ENCODE results near the gene FGFR1OP2. TPM values are rescaled to one million over a fixed set of nuclear protein-coding genes. Genes with fewer than 3 reads are reported as not detected.

Gene FGFR1OP2
- total and polyA plus RNA-seq, 2 of the 8 experiments (the other 6 are each of a cell fraction or from before 2014, with no cell fraction given), result 8.8 to 34.4 TPM

GRCh38 chr12:26929590-26929989 lies 8.7 kb upstream of the FGFR1OP2 start:
- H2BK20ac ChIP-seq (ENCODE audit: low read length), result no peak overlapping the region
- no peak overlapping the region for H4K91ac ChIP-seq (replicated peaks; ENCODE audit: insufficient read length, low read length)
- no peak overlapping the region for H4K8ac ChIP-seq (ENCODE audit: extremely low read depth, insufficient read depth, low read length)
- no peak overlapping the region for H3K4me3 ChIP-seq (ENCODE audit: extremely low read depth in 1 of 4, insufficient read depth in 2 of 4, low read depth in 3 of 4, low read length in 4 of 4)
- no peak overlapping the region for H3K18ac ChIP-seq (ENCODE audit: extremely low read depth, low read length)
- no peak overlapping the region for H4K5ac ChIP-seq (ENCODE audit: insufficient read length, low read depth, low read length)
- no peak overlapping the region for H2BK12ac ChIP-seq (ENCODE audit: low read depth, low read length)
- peaks cover 0 to 3% of the 10 kb centered on the region in 2 experiments for H4K20me1 ChIP-seq (replicated peaks in 1 of 2; ENCODE audit: control insufficient read depth in 1 of 2, insufficient read depth in 2 of 2, low read length in 2 of 2)
- WGBS, 2 experiments (ENCODE audit: extremely low coverage in 1 of 2, insufficient coverage in 1 of 2, insufficient read length in 1 of 2, insufficient replicate concordance in 2 of 2, low coverage in 1 of 2, low lambda C conversion rate in 2 of 2, missing lambda C conversion rate in 1 of 2), result 91% methylated on average over 2 of the region's 2 CpGs; no CpG with 5 or more reads in 1 of the 2 experiments
- ChIA-PET CTCF (ENCODE audit: partially characterized antibody) (interaction anchor here (0.7 kb wide), 1 partner anchor 158 kb away, joined by 5 read pairs; no protein-coding TSS in a partner anchor), POLR2A (ENCODE audit: partially characterized antibody) (no interaction called here)
- no peak for DNase-seq (ENCODE audit: low read depth in 1 of 2, low spot score in 2 of 2)
- H3K23me2 ChIP-seq (ENCODE audit: low read depth, low read length), result no peaks in the 10 kb centered on the region
- H3K27me3 ChIP-seq (replicated peaks in 1 of 4; ENCODE audit: control insufficient read depth in 3 of 4, extremely low read depth in 1 of 4, insufficient read depth in 3 of 4, low read length in 3 of 4), result peaks cover 0 to 1% (median 0%) of the 10 kb centered on the region in 4 experiments; a peak in 1 of 7 replicates
- FAIRE-seq, result no peak
- no peaks in the 10 kb centered on the region for H3K4me1 ChIP-seq (replicated peaks in 1 of 4; ENCODE audit: control insufficient read depth in 3 of 4, insufficient read depth in 4 of 4, low read length in 3 of 4)
- no peaks in the 10 kb centered on the region for H3K9me3 ChIP-seq (ENCODE audit: insufficient read depth in 2 of 2, low read depth in 1 of 2, low read length in 1 of 2)
- H3K36me3 ChIP-seq (ENCODE audit: control insufficient read depth in 2 of 4, insufficient read depth in 4 of 4, low read length in 3 of 4), result peaks cover 4 to 47% (median 12%) of the 10 kb centered on the region in 4 experiments; a peak in 6 of 8 replicates
- no peak overlapping the region for H2BK15ac ChIP-seq (ENCODE audit: low read length)
- no peak overlapping the region for H2AK5ac ChIP-seq (ENCODE audit: low read depth, low read length)
- no peak overlapping the region for H2AFZ ChIP-seq (ENCODE audit: low read length)
- no peak overlapping the region for H3K4me2 ChIP-seq (ENCODE audit: insufficient read depth in 1 of 2, low read depth in 2 of 2, low read length in 2 of 2)
- TF ChIP-seq GABPA (IDR thresholded peaks at IDR 0.05; ENCODE audit: borderline replicate concordance, insufficient read depth, low read length), result no peak
- no peak for TF ChIP-seq SIN3A (conservative IDR thresholded peaks at IDR 0.05 in 1 of 2, IDR thresholded peaks at IDR 0.05 in 1 of 2; ENCODE audit: low read depth in 1 of 2, low read length in 2 of 2)
- no peak for TF ChIP-seq POLR2A (IDR thresholded peaks at IDR 0.05; ENCODE audit: control extremely low read depth in 1 of 2, low read depth in 2 of 2, low read length in 2 of 2)
- TF ChIP-seq SAP30 (IDR thresholded peaks at IDR 0.05; ENCODE audit: insufficient read depth, insufficient replicate concordance, low read length), result no peak
- no peak overlapping the region for H3K27ac ChIP-seq (ENCODE audit: low read depth, low read length)
- H3K56ac ChIP-seq (replicated peaks; ENCODE audit: insufficient read length, low read depth, low read length), result no peak overlapping the region
- H3K79me2 ChIP-seq (ENCODE audit: control insufficient read depth in 1 of 2, insufficient read depth in 2 of 2, low read length in 2 of 2), result peaks cover 0 to 9% of the 10 kb centered on the region in 2 experiments; a peak in 2 of 4 replicates
- H3K79me1 ChIP-seq (ENCODE audit: low read depth, low read length), result no peaks in the 10 kb centered on the region; the same call in 1 of the 2 replicates
- H3K14ac ChIP-seq (ENCODE audit: insufficient read length), result no peak overlapping the region
- no peak overlapping the region for H3K9ac ChIP-seq (replicated peaks in 1 of 4; ENCODE audit: extremely low read depth in 1 of 4, low read depth in 3 of 4, low read length in 3 of 4)
- no peak overlapping the region for H2BK5ac ChIP-seq (ENCODE audit: low read depth, low read length)
- no peak overlapping the region for H3K4ac ChIP-seq (replicated peaks; ENCODE audit: insufficient read length, low read depth, low read length)
- H2BK120ac ChIP-seq (replicated peaks; ENCODE audit: low read depth, low read length), result no peak overlapping the region
- no peak overlapping the region for H3K23ac ChIP-seq (ENCODE audit: insufficient read length)
